GM12892 (cell line): ENCODE measurements around the gene EPB41L1.

Experiments
- POLR2A ChIP-seq: IDR thresholded peaks from 2 replicates; pipeline ENCODE4 v1.6.1; 2011; ENCODE audit warnings: low read depth, low read length, control low read depth
- TAF1 ChIP-seq: IDR thresholded peaks from 2 replicates; pipeline ENCODE4 v1.6.1; 2011; ENCODE audit warnings: low read depth, mild to moderate bottlenecking, control low read depth, low read length, borderline replicate concordance

DNA sequence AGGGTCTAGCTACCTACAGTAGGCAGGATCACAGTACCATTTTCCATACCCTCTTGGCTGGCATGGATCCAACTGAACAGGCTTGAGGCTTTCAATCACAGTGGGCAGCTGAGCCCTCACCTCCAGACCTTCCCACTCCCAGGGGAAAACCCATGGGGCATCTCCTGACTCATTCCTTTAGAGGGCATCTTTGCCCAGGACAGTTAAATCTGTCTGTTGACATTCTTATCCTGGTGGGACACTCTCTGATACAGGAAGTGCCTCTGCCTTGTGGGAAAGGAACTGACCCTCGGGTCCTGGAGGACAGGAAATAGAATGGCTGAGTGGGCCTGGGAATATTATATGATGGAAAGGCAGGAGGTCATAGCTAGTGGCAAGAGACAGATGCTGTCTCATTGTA is 10.2 kb upstream of the EPB41L1 start:
- no peak for TF ChIP-seq TAF1
- TF ChIP-seq POLR2A: no peak
